GM19193 (cell line): ENCODE data around the gene PPP1R10.

ENCODE experiments used
- POLR2A ChIP-seq: IDR thresholded peaks from 4 replicates; pipeline ENCODE4 v1.6.1; 2011; ENCODE audit not compliant: insufficient read depth, insufficient read length; ENCODE audit errors: extremely low read depth

Gene PPP1R10

GRCh38 chr6:30640481-30640880, 23.4 kb upstream of the PPP1R10 start:
- no peak for TF ChIP-seq POLR2A

- TF ChIP-seq POLR2A, result no peak
These were observed 18.8 kb upstream of the PPP1R10 start for GRCh38 chr6:30635834-30636233.

DNA sequence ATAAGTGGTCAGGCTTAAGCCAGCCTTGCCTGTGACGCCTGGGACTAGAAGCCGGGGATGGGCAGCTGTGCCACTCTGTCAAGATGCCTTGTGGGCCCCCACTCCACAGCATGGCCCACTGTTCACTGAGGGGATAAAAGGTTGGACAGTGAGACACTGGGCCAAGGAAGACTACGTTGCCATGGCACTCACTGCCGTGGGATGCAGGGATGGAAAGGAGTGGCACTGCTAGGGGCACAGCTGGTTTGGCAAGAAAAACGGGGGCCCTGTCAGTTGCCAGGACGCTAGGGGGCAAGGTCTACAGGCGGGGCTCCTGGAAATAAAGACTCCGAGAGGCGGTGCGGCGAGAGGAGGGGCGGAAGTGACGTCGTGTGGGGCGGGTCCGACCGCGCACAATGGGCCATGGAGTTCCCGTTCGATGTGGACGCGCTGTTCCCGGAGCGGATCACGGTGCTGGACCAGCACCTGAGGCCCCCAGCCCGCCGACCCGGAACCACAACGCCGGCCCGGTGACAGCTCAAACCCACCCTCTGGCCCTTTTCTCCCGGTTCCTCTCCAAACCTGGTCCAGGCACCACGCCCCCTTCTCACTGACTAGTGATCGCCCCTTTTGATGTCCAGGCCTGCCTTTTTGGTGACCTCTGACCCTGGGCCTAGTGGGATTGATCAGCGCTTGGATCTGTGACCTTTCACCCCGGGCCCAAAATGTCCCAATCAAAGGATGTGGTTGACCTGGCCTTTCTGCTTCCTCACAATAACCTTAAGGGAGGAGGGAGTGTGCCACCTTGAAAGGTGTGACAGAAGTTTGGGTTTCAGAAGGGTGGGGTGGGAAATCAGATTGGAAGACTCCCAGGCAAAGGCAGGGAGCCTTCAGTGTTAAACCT, 9.7 kb upstream of the PPP1R10 start, which contains the start of gene ATAT1:
TSS of gene ATAT1 (plus strand) at position 391 of the 883 bp plus-strand sequence.
- TF ChIP-seq POLR2A, result peak; percentile 79

DNA sequence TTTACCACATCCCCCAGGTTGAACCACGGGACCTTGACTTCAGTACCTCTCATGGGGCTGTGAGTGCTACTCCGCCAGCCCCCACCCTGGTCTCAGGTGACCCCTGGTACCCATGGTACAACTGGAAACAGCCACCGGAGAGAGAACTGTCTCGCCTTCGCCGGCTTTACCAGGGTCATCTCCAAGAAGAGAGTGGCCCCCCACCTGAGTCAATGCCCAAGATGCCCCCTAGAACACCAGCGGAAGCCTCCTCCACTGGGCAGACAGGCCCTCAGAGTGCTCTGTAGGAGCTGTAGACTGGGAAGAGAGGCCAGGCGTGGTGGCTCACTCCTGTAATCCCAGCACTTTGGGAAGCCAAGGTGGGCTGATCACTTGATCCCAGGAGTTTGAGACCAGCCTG, 8.5 kb upstream of the PPP1R10 start:
- no peak for TF ChIP-seq POLR2A

DNA sequence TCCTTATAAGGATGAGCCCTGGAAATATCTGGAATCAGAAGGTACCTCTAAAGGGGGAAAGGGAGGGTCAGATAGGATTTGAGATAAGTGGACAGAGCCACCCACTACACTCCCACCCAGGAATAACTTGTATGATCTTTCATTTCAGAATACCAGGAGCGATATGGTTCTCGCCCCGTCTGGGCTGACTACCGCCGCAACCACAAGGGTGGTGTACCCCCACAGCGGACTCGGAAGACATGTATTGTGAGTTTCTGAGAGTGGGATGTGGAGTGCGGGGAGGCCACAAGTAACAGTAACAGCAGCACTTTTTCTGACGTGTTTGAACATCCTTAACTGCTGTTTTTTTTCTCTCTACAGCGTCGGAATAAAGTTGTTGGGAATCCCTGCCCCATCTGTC, 2.5 kb upstream of the PPP1R10 start:
- no peak for TF ChIP-seq POLR2A

- no peak for TF ChIP-seq POLR2A
These were observed 1.3 kb upstream of the PPP1R10 start for GRCh38 chr6:30618270-30618797.

- peak; percentile 87 for TF ChIP-seq POLR2A
These were observed 674 bp upstream of the PPP1R10 start, which contains the start of gene MRPS18B for GRCh38 chr6:30617565-30618269. Gene MRPS18B (plus strand): TSS chr6:30617840. CDS start chr6:30617866, 26 bp downstream.

DNA sequence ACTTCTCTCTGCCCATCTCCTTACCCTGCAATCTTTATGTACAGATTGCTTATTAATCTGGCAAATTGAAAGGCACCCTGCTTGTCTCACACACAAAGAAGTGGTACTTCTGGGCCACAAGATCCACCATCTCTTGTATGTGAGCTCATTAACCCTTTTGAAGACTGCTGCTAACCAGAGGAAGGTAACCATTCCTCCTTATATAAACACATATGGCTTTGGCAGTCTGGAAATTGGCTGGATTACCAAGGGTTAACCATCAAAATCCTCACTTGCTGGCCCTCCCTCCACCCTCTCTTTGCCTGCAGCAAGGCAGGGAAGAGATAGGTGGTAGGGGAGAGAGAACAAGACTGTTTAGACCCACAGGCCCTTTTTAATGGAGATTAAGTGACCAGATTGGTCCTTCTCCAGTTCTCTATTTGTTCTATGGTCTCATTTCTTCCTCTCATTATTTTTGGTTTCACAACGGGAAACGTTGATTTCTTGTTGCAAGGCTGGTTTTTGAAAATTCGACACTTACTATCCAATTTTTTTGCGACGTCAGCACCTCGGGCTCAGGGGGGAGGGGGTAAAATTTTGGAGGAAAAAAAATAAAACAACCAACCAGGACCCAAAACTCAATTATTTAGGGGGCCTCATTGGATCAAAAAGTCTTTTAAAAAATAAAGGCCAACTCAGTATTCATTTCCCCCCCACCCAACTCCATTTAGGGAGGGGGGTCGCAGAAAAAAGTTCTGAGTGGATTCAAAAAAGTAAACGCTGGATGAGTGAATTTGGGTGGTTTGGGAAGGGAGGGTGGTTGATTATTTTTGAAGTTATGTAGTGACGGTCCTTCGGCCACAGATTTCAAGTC, 859 bp downstream of the PPP1R10 start:
- no peak for TF ChIP-seq POLR2A

- peak; percentile 89 for TF ChIP-seq POLR2A
These were observed 1.7 kb downstream of the PPP1R10 start for GRCh38 chr6:30615219-30615957.

GRCh38 chr6:30614843-30615218, 2.2 kb downstream of the PPP1R10 start:
- peak; percentile 64 for TF ChIP-seq POLR2A

DNA sequence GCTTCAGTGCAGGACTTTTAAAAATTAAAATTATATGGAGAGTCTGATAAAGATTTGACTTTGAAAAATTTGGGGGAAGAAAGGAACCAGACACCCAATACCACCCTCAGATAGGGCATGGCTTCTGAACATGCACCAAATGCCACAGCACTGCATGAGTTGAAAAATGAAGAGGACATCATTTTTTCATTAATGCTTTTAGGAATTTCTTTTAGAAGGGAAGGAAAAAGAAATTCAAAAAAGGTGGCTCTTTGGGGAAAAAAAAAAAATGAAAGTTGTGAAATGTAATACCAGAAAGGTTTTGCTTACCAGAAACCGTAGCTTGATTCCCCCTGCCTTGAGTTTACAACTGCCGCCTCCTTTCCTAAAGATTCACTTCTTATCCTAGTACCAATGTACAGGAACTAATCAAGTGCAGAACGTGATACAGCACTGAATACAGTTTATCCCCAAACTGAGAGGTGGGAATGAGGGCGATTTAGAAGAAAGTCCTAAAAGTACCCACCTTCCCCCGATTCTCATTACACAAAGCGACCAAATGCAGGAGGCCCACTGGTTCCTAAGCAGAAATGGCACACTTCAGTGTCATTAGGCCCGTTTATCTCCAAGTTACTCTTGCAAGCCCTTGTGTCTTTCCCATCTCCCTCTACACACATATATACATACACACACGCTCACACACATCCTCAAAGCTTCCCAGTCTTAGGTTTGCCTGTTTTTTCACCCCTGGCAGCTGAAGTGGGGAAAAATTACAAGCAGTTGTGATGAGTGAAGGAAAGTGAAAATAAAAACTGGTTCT, 2.8 kb downstream of the PPP1R10 start:
- no peak for TF ChIP-seq POLR2A

GRCh38 chr6:30613251-30614043, 3.6 kb downstream of the PPP1R10 start:
- TF ChIP-seq POLR2A, result no peak
